ENCODE data around the gene FOXB2.
"Not testable (repeated sequence)": the region's sequence is repeated elsewhere in the genome, so short reads cannot be mapped to it uniquely, and the experiment has no call there.

FOXB2 gene

GRCh38 chr9:77020413-77021290 lies 1.2 kb downstream of the FOXB2 start:
- no peaks in the 10 kb centered on the region for H3K9me3 ChIP-seq (ENCODE audit: control insufficient read depth, insufficient read depth, low read length)
- peaks cover 23% of the 10 kb centered on the region for H3K4me1 ChIP-seq (ENCODE audit: insufficient read depth, low read length)
- peak overlapping the region; percentile 46 for H3K9ac ChIP-seq (ENCODE audit: low read depth, low read length)
- H3K36me3 ChIP-seq (ENCODE audit: insufficient read depth, low read length): no peaks in the 10 kb centered on the region

GRCh38 chr9:77021291-77021894 lies 1.9 kb downstream of the FOXB2 start:
- peak overlapping the region; percentile 46 for H3K9ac ChIP-seq (ENCODE audit: low read depth, low read length)
- no peaks in the 10 kb centered on the region for H3K9me3 ChIP-seq (ENCODE audit: control insufficient read depth, insufficient read depth, low read length)
- no peaks in the 10 kb centered on the region for H3K36me3 ChIP-seq (ENCODE audit: insufficient read depth, low read length)
- peaks cover 23% of the 10 kb centered on the region for H3K4me1 ChIP-seq (ENCODE audit: insufficient read depth, low read length)

- Histone ChIP-seq H3K4me1 (ENCODE audit: insufficient read depth, low read length) (peaks cover 23% of the 10 kb centered on the region), H3K36me3 (ENCODE audit: insufficient read depth, low read length) (no peaks in the 10 kb centered on the region), H3K9me3 (ENCODE audit: control insufficient read depth, insufficient read depth, low read length) (no peaks in the 10 kb centered on the region), H3K9ac (ENCODE audit: low read depth, low read length) (peak overlapping the region; percentile 46)
Measured at GRCh38 chr9:77021922-77022782, 2.7 kb downstream of the FOXB2 start.

DNA sequence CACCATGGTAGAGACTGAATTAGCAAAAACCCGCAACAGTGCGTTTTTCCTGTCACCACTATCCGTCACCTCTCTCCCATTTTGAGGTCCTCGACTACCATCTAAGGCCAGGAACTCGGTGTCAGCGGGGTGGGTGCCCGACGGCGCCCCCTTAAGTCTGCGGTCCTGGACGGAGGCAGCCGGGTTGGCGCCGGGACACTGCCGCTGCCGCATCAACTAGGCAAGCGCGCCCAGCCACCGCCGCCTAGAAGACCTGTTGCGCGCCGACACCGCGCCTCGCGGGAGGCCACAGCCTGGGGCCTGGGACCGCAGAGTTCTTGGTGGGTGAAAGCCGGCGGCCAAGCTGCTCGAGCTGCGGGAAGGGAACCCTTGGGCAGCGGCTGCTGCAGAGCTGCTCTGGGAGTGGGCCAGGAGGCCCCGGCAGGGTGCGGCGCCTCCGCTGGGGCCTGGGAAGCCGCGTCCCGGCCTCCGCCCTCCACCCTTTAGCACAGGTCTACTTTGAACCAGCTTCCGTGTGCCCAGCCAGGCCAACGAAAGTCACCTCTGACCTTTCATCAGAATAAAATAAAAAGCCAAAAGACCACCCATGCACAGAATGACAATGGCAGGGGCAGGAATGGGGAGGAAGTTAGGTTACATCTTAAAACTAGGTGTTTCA lies 3.5 kb downstream of the FOXB2 start:
- Histone ChIP-seq H3K9me3 (ENCODE audit: control insufficient read depth, insufficient read depth, low read length) (no peaks in the 10 kb centered on the region), H3K9ac (ENCODE audit: low read depth, low read length) (peak overlapping the region; percentile 46), H3K4me1 (ENCODE audit: insufficient read depth, low read length) (peaks cover 23% of the 10 kb centered on the region), H3K36me3 (ENCODE audit: insufficient read depth, low read length) (no peaks in the 10 kb centered on the region)

DNA sequence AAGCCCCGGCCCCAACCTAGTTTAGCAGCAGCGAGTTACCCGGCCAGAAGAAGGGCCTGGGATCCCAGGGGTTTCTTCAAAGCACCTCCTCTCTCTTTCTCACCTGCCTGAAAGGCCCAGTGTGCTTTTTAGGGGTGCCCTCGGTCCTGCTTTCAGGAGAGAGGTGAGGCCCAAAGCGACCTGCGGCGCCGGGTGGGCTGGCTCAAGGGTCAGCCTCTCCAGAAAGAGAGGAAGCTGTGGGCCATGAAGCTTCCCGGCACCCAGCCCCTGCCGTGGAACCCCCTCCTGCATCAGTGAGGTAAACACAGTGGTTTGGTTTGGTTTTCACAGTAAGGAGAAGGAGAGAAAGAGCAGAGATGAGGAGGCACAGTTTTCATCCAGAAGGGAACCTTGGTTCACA lies 4.3 kb downstream of the FOXB2 start:
- Histone ChIP-seq H3K36me3 (ENCODE audit: insufficient read depth, low read length) (no peaks in the 10 kb centered on the region), H3K9me3 (ENCODE audit: control insufficient read depth, insufficient read depth, low read length) (no peaks in the 10 kb centered on the region), H3K9ac (ENCODE audit: low read depth, low read length) (no peak overlapping the region), H3K4me1 (ENCODE audit: insufficient read depth, low read length) (peaks cover 28% of the 10 kb centered on the region)

- Histone ChIP-seq H3K4me1 (ENCODE audit: insufficient read depth, low read length) (peaks cover 28% of the 10 kb centered on the region), H3K36me3 (ENCODE audit: insufficient read depth, low read length) (no peaks in the 10 kb centered on the region), H3K9me3 (ENCODE audit: control insufficient read depth, insufficient read depth, low read length) (no peaks in the 10 kb centered on the region), H3K9ac (ENCODE audit: low read depth, low read length) (no peak overlapping the region)
Measured at GRCh38 chr9:77024776-77025545, 5.5 kb downstream of the FOXB2 start.

- H3K36me3 ChIP-seq (ENCODE audit: insufficient read depth, low read length): no peaks in the 10 kb centered on the region
- H3K9me3 ChIP-seq (ENCODE audit: control insufficient read depth, insufficient read depth, low read length): no peaks in the 10 kb centered on the region
- peaks cover 25% of the 10 kb centered on the region for H3K4me1 ChIP-seq (ENCODE audit: insufficient read depth, low read length)
- H3K9ac ChIP-seq (ENCODE audit: low read depth, low read length): no peak overlapping the region
Measured at GRCh38 chr9:77028478-77028877, 9.0 kb downstream of the FOXB2 start.

DNA sequence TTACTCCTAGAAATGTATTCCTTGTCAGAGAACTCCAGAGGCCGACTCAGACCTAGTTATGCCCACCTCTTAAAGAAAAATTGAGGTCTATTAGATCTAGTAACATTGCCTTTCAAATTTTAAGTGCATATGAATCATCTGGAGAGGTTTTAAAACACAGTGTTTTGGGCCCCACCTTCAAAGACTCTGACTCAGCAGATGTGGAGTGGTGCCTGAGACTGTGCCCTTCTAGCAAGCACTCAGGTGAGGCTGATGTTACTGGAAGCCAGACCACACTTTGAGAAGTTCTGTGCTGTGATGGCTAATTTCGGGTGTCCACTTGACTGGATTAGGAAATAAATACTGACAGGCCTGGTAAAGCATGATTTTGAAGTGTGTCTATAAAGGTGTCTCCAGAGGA lies 10.6 kb downstream of the FOXB2 start:
- Histone ChIP-seq H3K9me3 (ENCODE audit: control insufficient read depth, insufficient read depth, low read length) (no peaks in the 10 kb centered on the region), H3K36me3 (ENCODE audit: insufficient read depth, low read length) (no peaks in the 10 kb centered on the region), H3K9ac (ENCODE audit: low read depth, low read length) (no peak overlapping the region), H3K4me1 (ENCODE audit: insufficient read depth, low read length) (peaks cover 19% of the 10 kb centered on the region)

- Histone ChIP-seq H3K9ac (ENCODE audit: low read depth, low read length) (no peak overlapping the region), H3K4me1 (ENCODE audit: insufficient read depth, low read length) (peaks cover 22% of the 10 kb centered on the region), H3K9me3 (ENCODE audit: control insufficient read depth, insufficient read depth, low read length) (no peaks in the 10 kb centered on the region), H3K36me3 (ENCODE audit: insufficient read depth, low read length) (no peaks in the 10 kb centered on the region)
Measured at GRCh38 chr9:77038281-77039036, 19.0 kb downstream of the FOXB2 start.

GRCh38 chr9:77040340-77040739 lies 20.9 kb downstream of the FOXB2 start:
- Histone ChIP-seq H3K36me3 (ENCODE audit: insufficient read depth, low read length) (no peaks in the 10 kb centered on the region), H3K9ac (ENCODE audit: low read depth, low read length) (no peak overlapping the region)

DNA sequence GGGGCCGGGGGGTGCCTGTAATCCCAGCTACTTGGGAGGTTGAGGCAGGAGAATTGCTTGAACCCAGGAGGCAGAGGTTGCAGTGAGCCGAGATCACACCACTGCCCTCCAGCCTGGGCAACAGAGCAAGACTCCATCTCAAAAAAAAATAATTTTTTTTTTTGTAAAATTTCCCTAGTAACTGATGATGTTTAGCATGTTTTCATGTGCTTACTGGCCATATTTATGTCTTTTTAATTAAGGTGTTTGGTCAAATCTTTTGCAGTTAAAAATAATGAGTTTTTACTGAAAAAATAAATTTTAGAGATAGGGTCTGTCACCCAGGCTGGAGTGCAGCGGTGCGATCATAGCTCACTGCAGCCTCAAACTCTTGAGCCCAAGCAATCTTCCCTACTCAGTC lies 24.3 kb downstream of the FOXB2 start:
- not testable (repeated sequence) for H3K9ac ChIP-seq (ENCODE audit: low read depth, low read length); H3K9me3 ChIP-seq (ENCODE audit: control insufficient read depth, insufficient read depth, low read length); H3K36me3 ChIP-seq (ENCODE audit: insufficient read depth, low read length)
- peaks cover 12% of the 10 kb centered on the region for H3K4me1 ChIP-seq (ENCODE audit: insufficient read depth, low read length)

More at GRCh38 chr9:77040340-77040739, 20.9 kb downstream of the FOXB2 start:
- Histone ChIP-seq H3K4me1 (ENCODE audit: insufficient read depth, low read length) (peaks cover 22% of the 10 kb centered on the region), H3K9me3 (ENCODE audit: control insufficient read depth, insufficient read depth, low read length) (no peaks in the 10 kb centered on the region)

DNA sequence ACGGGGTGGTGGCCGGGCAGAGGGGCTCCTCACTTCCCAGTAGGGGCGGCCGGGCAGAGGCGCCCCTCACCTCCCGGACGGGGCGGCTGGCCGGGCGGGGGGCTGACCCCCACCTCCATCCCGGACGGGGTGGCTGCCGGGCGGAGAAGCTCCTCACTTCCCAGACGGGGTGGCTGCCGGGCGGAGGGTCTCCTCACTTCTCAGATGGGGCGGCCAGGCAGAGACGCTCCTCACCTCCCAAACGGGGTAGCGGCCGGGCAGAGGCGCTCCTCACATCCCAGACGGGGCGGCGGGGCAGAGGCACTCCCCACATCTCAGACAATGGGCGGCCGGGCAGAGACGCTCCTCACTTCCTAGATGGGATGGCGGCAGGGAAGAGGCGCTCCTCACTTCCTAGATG lies 41.2 kb downstream of the FOXB2 start:
- not testable (repeated sequence) for H3K9ac ChIP-seq (ENCODE audit: low read depth, low read length); H3K36me3 ChIP-seq (ENCODE audit: insufficient read depth, low read length); H3K9me3 ChIP-seq (ENCODE audit: control insufficient read depth, insufficient read depth, low read length); H3K4me1 ChIP-seq (ENCODE audit: insufficient read depth, low read length)

GRCh38 chr9:77063645-77064285 lies 44.3 kb downstream of the FOXB2 start:
- no peaks in the 10 kb centered on the region for H3K36me3 ChIP-seq (ENCODE audit: insufficient read depth, low read length)
- no peak overlapping the region for H3K9ac ChIP-seq (ENCODE audit: low read depth, low read length)
- no peaks in the 10 kb centered on the region for H3K4me1 ChIP-seq (ENCODE audit: insufficient read depth, low read length)
- H3K9me3 ChIP-seq (ENCODE audit: control insufficient read depth, insufficient read depth, low read length): 0 out of 2 replicates have a peak, but pooled peaks cover 6% of the 10 kb centered on the region
